Effector memory CD4-positive, alpha-beta T cell (primary cell): ENCODE results near the gene ZNF90.

ENCODE experiments used
- DNase-seq, 3 donors: peaks; one replicate each; pipeline ENCODE4 v3.0.0-alpha.2; 2020
- H3K27ac ChIP-seq: 2 replicates; pipeline ENCODE4 v1.7.0; 2013; ENCODE audit warnings: mild to moderate bottlenecking, low read length, moderate library complexity; ENCODE audit not compliant: insufficient read depth, poor library complexity, severe bottlenecking
- H3K27me3 ChIP-seq: replicated peaks from 2 replicates; pipeline ENCODE4 v1.7.0; 2013; ENCODE audit warnings: mild to moderate bottlenecking, low read length; ENCODE audit not compliant: insufficient read depth, control insufficient read depth, poor library complexity, severe bottlenecking
- H3K36me3 ChIP-seq: 2 replicates; pipeline ENCODE4 v1.7.0; 2013; ENCODE audit warnings: mild to moderate bottlenecking, low read length, moderate library complexity; ENCODE audit not compliant: control insufficient read depth, insufficient read depth
- H3K4me1 ChIP-seq: 2 replicates; pipeline ENCODE4 v1.7.0; 2013; ENCODE audit warnings: low read length, mild to moderate bottlenecking; ENCODE audit not compliant: control insufficient read depth, insufficient read depth, poor library complexity, severe bottlenecking
- H3K4me3 ChIP-seq: 2 replicates; pipeline ENCODE4 v1.7.0; 2013; ENCODE audit warnings: low read length, low read depth, mild to moderate bottlenecking; ENCODE audit not compliant: insufficient read depth, poor library complexity, severe bottlenecking
- H3K9me3 ChIP-seq: 2 replicates; pipeline ENCODE4 v1.7.0; 2013; ENCODE audit warnings: mild to moderate bottlenecking, low read length, moderate library complexity; ENCODE audit not compliant: control insufficient read depth

Gene ZNF90

GRCh38 chr19:20154636-20155035 is 76.8 kb downstream of the ZNF90 start:
- Histone ChIP-seq H3K27ac (no peak overlapping the region), H3K9me3 (no peaks in the 10 kb centered on the region), H3K4me1 (no peaks in the 10 kb centered on the region), H3K36me3 (no peaks in the 10 kb centered on the region), H3K4me3 (no peak overlapping the region), H3K27me3 (no peaks in the 10 kb centered on the region)
- DNase-seq: no peak

DNA sequence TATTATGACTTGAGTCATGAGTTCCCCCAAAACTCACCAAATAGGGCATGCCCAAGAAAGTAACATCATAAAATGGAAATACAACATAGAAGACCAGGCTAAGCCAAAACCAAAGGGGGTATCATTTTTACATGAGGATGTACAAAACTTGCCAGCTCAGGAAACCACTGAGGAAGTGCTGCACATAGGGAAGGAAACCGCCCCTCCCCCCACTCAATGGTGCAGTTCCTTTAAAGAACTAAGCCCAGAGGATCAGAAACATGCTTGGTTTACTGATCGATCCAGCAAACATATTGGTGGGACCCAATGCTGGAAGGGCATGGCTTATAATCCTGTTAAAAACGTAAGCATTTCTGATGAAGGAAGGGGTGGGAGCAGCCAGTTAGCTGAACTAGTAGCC is 85.0 kb downstream of the ZNF90 start:
- peaks cover 16% of the 10 kb centered on the region for H3K4me1 ChIP-seq
- H3K27me3 ChIP-seq: no peaks in the 10 kb centered on the region
- no peaks in the 10 kb centered on the region for H3K9me3 ChIP-seq
- no peak overlapping the region for H3K27ac ChIP-seq
- no peak overlapping the region for H3K4me3 ChIP-seq
- no peaks in the 10 kb centered on the region for H3K36me3 ChIP-seq
- peak in 1 of 3 donors; percentile 8 for DNase-seq

DNA sequence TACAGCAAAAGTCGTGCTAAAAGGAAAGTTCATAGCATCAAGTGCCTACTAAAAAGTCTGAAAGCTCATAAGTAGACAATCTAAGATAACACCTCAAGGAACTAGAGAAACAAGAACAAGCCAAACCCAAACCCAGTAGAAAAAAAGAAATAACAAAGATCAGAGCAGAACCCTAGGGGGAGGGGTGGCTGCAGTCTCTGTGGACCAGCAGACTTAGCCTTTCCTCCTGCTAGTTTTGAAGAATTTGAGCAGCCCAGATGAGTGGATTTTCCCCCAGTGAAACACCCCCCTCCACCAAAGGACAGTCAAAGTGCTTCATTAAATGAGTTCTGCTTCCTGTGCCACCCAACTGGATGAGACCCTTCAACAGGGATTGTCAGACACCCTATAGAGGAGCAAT is 86.7 kb downstream of the ZNF90 start:
- Histone ChIP-seq H3K9me3 (no peaks in the 10 kb centered on the region), H3K27me3 (no peaks in the 10 kb centered on the region), H3K4me3 (no peak overlapping the region), H3K4me1 (peaks cover 18% of the 10 kb centered on the region), H3K27ac (no peak overlapping the region), H3K36me3 (peaks cover 4% of the 10 kb centered on the region)
- no peak for DNase-seq

DNA sequence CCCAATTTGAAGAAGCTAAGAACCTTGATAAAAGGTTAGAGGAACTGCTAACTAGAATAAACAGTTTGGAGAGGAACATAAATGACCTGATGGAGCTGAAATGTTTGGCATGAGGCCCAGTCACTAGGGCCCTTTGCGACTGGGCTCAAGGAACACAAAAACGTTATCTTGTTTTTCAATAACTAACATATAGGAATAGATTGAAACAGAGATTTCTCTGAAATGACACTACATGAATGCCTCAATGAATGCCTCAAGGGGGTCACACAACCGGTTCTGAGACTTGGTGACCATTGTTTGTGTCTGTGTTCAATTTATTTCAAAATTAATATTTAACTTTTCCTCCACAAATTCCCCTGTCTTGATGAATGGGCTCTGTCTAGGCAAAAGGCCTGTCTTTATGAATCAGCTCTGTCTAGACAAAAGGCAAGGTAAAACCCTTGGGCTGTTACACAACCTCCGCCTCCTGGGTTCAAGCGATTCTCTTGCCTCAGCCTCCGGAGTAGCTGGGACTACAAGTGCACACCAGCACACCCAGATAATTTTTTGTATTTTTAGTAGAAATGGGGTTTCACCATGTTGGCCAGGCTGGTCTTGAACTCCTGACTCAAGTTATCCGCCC is 88.3 kb downstream of the ZNF90 start:
- Histone ChIP-seq H3K27me3 (no peaks in the 10 kb centered on the region), H3K4me1 (peaks cover 18% of the 10 kb centered on the region), H3K27ac (no peak overlapping the region), H3K4me3 (no peak overlapping the region), H3K36me3 (peaks cover 4% of the 10 kb centered on the region), H3K9me3 (no peaks in the 10 kb centered on the region)
- DNase-seq: no peak

DNA sequence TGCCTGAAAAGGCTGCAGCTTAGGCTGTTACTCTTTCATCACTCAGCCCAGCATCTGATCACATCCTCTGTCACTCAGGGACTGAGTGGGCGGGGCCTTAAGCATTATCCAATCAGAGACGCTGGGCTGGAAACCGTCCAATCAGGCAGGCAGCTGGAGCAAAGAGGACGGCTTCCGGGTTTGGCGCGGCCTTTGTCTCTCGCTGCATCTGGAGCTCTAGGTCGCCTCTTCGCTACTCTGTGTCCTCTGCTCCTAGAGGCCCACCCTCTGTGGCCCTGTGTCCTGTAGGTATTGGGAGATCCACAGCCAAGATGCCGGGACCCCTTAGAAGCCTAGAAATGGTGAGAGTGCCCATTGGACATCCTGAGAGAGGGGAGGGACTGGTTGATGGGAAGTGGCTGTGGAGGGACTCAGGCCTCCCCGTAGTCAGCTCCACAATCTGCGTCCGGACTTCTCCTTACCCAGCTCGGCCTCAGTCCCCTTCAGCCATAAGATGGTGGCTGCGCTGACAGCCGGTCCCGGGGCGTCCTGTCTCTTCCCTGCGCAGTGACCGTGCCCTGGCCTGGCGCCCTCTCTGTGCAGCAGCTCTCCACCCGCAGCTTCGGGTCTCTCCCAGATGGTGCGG is 89.3 kb downstream of the ZNF90 start, which contains the start of gene ZNF486:
TSS of gene ZNF486 (plus strand) at position 195 of the 625 bp plus-strand sequence. CDS start at position 312, 117 bp downstream.
- Histone ChIP-seq H3K27me3 (no peaks in the 10 kb centered on the region), H3K4me1 (peaks cover 18% of the 10 kb centered on the region), H3K27ac (peak within 1 kb of the TSS; percentile 32), H3K9me3 (no peaks in the 10 kb centered on the region), H3K4me3 (peak within 1 kb of the TSS; percentile 62), H3K36me3 (peaks cover 4% of the 10 kb centered on the region)
- DNase-seq: peak; percentile 83 to 89 (median 88)

DNA sequence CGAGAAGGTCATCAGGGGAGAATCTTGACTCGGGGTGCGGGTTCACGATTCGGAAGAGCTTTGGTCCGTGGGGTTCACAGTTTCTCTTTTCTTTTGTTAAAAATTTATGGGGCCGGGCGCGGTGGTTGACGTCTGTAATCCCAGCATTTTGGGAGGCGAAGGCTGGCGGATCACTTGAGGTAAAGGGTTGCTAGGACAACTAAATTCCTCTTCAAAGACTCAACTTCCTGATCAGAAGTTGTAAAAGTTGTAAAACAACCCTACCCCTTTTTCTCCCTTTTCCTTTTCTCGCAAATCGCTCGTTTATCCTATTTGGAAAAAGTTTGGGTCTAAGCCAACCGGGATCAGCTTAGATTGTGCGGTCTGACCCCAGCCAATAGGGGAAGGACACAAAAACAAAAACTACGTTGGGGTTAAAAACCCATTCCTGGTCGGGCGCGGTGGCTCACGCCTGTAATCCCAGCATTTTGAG is 89.9 kb downstream of the ZNF90 start:
- H3K27ac ChIP-seq: peak overlapping the region; percentile 32
- no peak for DNase-seq
- peaks cover 12% of the 10 kb centered on the region for H3K4me1 ChIP-seq
- no peaks in the 10 kb centered on the region for H3K9me3 ChIP-seq
- H3K36me3 ChIP-seq: peaks cover 4% of the 10 kb centered on the region
- H3K4me3 ChIP-seq: peak overlapping the region; percentile 62
- no peaks in the 10 kb centered on the region for H3K27me3 ChIP-seq
